Measurements from ENCODE around the gene DPP4.

Gene DPP4

GRCh38 chr2:161976295-161976694 lies 97.7 kb downstream of the DPP4 start:
- no peak overlapping the region for H3K27ac ChIP-seq
- no peak for TF ChIP-seq CTCF (conservative IDR thresholded peaks at IDR 0.05)

- TF ChIP-seq CTCF (conservative IDR thresholded peaks at IDR 0.05) = no peak
- no peak overlapping the region for H3K27ac ChIP-seq
Observed at GRCh38 chr2:161975813-161976160, 98.2 kb downstream of the DPP4 start.

- TF ChIP-seq CTCF (conservative IDR thresholded peaks at IDR 0.05) = no peak
- H3K27ac ChIP-seq = no peak overlapping the region
Observed at GRCh38 chr2:161975062-161975812, 98.8 kb downstream of the DPP4 start.

GRCh38 chr2:161974461-161974860 lies 99.6 kb downstream of the DPP4 start:
- no peak overlapping the region for H3K27ac ChIP-seq
- TF ChIP-seq CTCF (conservative IDR thresholded peaks at IDR 0.05) = no peak

GRCh38 chr2:161972866-161973265 lies 101.1 kb downstream of the DPP4 start:
- TF ChIP-seq CTCF (conservative IDR thresholded peaks at IDR 0.05) = no peak
- H3K27ac ChIP-seq = no peak overlapping the region

GRCh38 chr2:161972232-161972631 lies 101.8 kb downstream of the DPP4 start:
- TF ChIP-seq CTCF (conservative IDR thresholded peaks at IDR 0.05) = no peak
- H3K27ac ChIP-seq = no peak overlapping the region

- no peak overlapping the region for H3K27ac ChIP-seq
- no peak for TF ChIP-seq CTCF (conservative IDR thresholded peaks at IDR 0.05)
Observed at GRCh38 chr2:161971551-161971950, 102.5 kb downstream of the DPP4 start.
